PC-9 (cell line): ENCODE data around the gene GARNL3. TPM values are rescaled to one million over a fixed set of nuclear protein-coding genes. Genes with fewer than 3 reads are reported as not detected.

Source experiments
- BruUV-seq: library from RNA; stranded (reverse); fragments of 400-500 nt; replicated peaks from 2 replicates; lab custom pipeline; 2021; lab: Mats Ljungman, UMichigan
- CTCF ChIA-PET: fragments of 300-600 bp; sonication (Branson Sonifier 250); formaldehyde crosslinking; loops from one replicate; lab custom pipeline; 2022; ENCODE audit warnings: antibody characterized with exemption; lab: Charles Lee
- POLR2A ChIA-PET: fragments of 300-600 bp; sonication (Branson Sonifier 250); formaldehyde crosslinking; loops from one replicate; lab custom pipeline; 2022; ENCODE audit warnings: antibody characterized with exemption; ENCODE audit not compliant: unreplicated experiment; lab: Charles Lee
- DNase-seq, 2 experiments: peaks; one replicate each; pipeline versions ENCODE4 v3.0.0 to v3.0.0-alpha.2; 2015 to 2022; ENCODE audit warnings: mixed read lengths in 1 of 2
- H2AFZ ChIP-seq: fragments of 200-600 bp; sonication (generic); 2 replicates; pipeline ENCODE4 v1.8.1; 2017; ENCODE audit warnings: antibody characterized with exemption
- H3F3A ChIP-seq: fragments of 200-600 bp; sonication (generic); 2 replicates; pipeline ENCODE4 v1.8.1; 2017; ENCODE audit warnings: antibody characterized with exemption, mild to moderate bottlenecking, low read depth; ENCODE audit not compliant: insufficient read depth
- H3K27ac ChIP-seq: fragments of 200-600 bp; sonication (generic); 2 replicates; pipeline ENCODE4 v1.6.1; 2016; ENCODE audit warnings: mixed run types
- H3K27me3 ChIP-seq: fragments of 200-600 bp; sonication (generic); 2 replicates; pipeline ENCODE4 v1.6.1; 2016; ENCODE audit warnings: low read depth, mixed run types; ENCODE audit not compliant: insufficient read depth
- H3K36me3 ChIP-seq: fragments of 200-600 bp; sonication (generic); 2 replicates; pipeline ENCODE4 v1.6.1; 2016; ENCODE audit warnings: low read depth, mixed run types
- H3K4me1 ChIP-seq: fragments of 200-600 bp; sonication (generic); replicated peaks from 2 replicates; pipeline ENCODE4 v1.6.1; 2016; ENCODE audit warnings: mixed run types; ENCODE audit not compliant: insufficient read depth
- H3K4me2 ChIP-seq: fragments of 200-600 bp; sonication (generic); 2 replicates; pipeline ENCODE4 v1.6.1; 2017; ENCODE audit warnings: mixed run types
- H3K4me3 ChIP-seq: fragments of 200-600 bp; sonication (generic); 2 replicates; pipeline ENCODE4 v1.6.1; 2016; ENCODE audit warnings: mixed run types
- H3K79me2 ChIP-seq: fragments of 200-600 bp; sonication (generic); 2 replicates; pipeline ENCODE4 v1.6.1; 2017; ENCODE audit warnings: low read depth, mixed run types
- H3K9me2 ChIP-seq: fragments of 200-600 bp; sonication (generic); 2 replicates; pipeline ENCODE4 v1.8.1; 2017; ENCODE audit warnings: mild to moderate bottlenecking; ENCODE audit not compliant: insufficient read depth
- H3K9me3 ChIP-seq: fragments of 200-600 bp; sonication (generic); 2 replicates; pipeline ENCODE4 v1.8.1; 2016; ENCODE audit warnings: low read depth; ENCODE audit not compliant: insufficient read depth
- H4K20me1 ChIP-seq: fragments of 200-600 bp; sonication (generic); 2 replicates; pipeline ENCODE4 v1.8.1; 2017; ENCODE audit not compliant: insufficient read depth
- EZH2 ChIP-seq: fragments of 200-600 bp; sonication (generic); IDR thresholded peaks from 2 replicates; pipeline ENCODE4 v1.8.0; 2017; ENCODE audit warnings: antibody characterized with exemption, low read depth
- intact Hi-C: fragments of 100-400 bp; cut with micrococcal nuclease; formaldehyde crosslinking; loops from one replicate; pipeline ENCODE4 v1.10.0; 2022; ENCODE audit not compliant: unreplicated experiment
- total RNA-seq: library from RNA; stranded (reverse); gene quantifications from 2 replicates; pipeline ENCODE4 v1.2.3, GENCODE V29; 2021
- TF ChIP-seq, protein P1 (sequence below): fragments of 200-600 bp; sonication (generic); conservative IDR thresholded peaks from 2 replicates; pipeline ENCODE4 v1.6.1; 2017; ENCODE audit warnings: mixed run types, antibody characterized with exemption, mild to moderate bottlenecking, moderate library complexity

Gene GARNL3
- total RNA-seq, 1 experiment from 2014 or later = 10.8 TPM

GRCh38 chr9:127318651-127319167, 54.1 kb downstream of the GARNL3 start:
- BruUV-seq = no TSS peak
- POLR2A ChIA-PET = no interaction called here
- intact Hi-C loops = no loop called here
- DNase-seq = no peak
- Histone ChIP-seq H3K4me2 (no peak overlapping the region), H3K36me3 (no peaks in the 10 kb centered on the region), H3K4me3 (no peak overlapping the region), H2AFZ (no peak overlapping the region), H3K4me1 (no peaks in the 10 kb centered on the region), H4K20me1 (no peaks in the 10 kb centered on the region; the same call in 1 of the 2 replicates), H3K79me2 (no peaks in the 10 kb centered on the region), H3K27ac (no peak overlapping the region), H3K9me3 (no peaks in the 10 kb centered on the region), H3F3A (no peaks in the 10 kb centered on the region), H3K27me3 (no peaks in the 10 kb centered on the region), H3K9me2 (no peaks in the 10 kb centered on the region)
- no peak for TF ChIP-seq EZH2
- TF ChIP-seq, protein P1, sequence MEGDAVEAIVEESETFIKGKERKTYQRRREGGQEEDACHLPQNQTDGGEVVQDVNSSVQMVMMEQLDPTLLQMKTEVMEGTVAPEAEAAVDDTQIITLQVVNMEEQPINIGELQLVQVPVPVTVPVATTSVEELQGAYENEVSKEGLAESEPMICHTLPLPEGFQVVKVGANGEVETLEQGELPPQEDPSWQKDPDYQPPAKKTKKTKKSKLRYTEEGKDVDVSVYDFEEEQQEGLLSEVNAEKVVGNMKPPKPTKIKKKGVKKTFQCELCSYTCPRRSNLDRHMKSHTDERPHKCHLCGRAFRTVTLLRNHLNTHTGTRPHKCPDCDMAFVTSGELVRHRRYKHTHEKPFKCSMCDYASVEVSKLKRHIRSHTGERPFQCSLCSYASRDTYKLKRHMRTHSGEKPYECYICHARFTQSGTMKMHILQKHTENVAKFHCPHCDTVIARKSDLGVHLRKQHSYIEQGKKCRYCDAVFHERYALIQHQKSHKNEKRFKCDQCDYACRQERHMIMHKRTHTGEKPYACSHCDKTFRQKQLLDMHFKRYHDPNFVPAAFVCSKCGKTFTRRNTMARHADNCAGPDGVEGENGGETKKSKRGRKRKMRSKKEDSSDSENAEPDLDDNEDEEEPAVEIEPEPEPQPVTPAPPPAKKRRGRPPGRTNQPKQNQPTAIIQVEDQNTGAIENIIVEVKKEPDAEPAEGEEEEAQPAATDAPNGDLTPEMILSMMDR = no peak
- CTCF ChIA-PET = no interaction called here

DNA sequence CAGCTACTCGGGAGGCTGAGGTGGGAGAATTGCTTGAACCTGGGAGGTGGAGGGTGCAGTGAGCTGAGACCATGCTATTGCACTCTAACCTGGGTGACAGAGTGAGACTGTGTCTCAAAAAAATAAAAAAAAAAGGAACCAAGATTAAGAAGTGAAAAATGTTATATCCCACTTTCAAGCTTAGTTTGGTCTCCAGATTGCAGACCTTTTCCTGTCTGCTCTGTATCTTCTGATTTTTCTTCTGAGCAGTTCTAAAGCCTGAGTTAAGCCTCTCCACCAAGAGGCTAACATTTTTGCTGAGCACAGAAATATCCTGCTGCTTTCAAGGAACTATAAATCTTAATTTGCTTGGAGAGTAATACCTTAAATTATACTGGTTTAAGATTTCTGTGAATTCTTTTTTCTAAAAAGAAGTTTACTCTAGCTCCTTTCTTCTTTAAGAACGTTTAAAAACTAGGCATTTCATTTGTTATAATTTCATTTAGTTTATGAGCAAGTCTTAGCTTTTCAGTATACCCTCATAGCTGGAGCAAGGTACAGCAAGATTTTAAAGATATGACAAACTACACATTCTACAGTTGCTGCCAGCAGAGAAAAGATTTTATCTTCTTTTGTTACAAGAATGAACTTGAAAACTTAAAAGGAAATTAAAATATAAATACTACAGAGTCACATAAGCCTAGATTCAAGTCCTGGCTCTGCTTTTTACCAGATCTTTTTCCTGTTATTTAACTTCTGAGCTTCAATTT, 55.0 kb downstream of the GARNL3 start:
- TF ChIP-seq EZH2 = no peak
- TF ChIP-seq, protein P1 = no peak
- ChIA-PET CTCF (no interaction called here), POLR2A (interaction anchor here (0.5 kb wide), 1 partner anchor 774 kb away, joined by 3 read pairs; no protein-coding TSS in a partner anchor)
- H3K9me2 ChIP-seq = no peaks in the 10 kb centered on the region
- H3K9me3 ChIP-seq = no peaks in the 10 kb centered on the region
- H2AFZ ChIP-seq = no peak overlapping the region
- H3K4me3 ChIP-seq = no peak overlapping the region
- no peaks in the 10 kb centered on the region; the same call in 1 of the 2 replicates for H4K20me1 ChIP-seq
- no peak overlapping the region for H3K4me2 ChIP-seq
- H3K27ac ChIP-seq = no peak overlapping the region
- BruUV-seq = no TSS peak
- intact Hi-C loops = no loop called here
- H3K36me3 ChIP-seq = no peaks in the 10 kb centered on the region
- H3K4me1 ChIP-seq = no peaks in the 10 kb centered on the region
- no peaks in the 10 kb centered on the region for H3F3A ChIP-seq
- no peak for DNase-seq
- H3K27me3 ChIP-seq = no peaks in the 10 kb centered on the region
- no peaks in the 10 kb centered on the region for H3K79me2 ChIP-seq

DNA sequence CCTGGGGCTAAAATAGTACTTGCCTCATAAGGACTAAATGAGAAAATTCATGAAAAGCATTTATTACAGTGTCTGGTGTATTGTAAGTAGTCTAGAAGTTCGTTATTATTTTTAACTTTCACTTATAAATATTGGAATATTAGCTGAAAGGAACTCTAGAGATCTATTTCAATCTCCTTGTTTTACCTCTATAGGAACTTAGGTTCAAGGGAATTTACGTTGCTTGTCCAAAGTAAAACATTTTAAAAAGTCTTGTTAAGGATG, 55.5 kb downstream of the GARNL3 start:
- Histone ChIP-seq H4K20me1 (no peaks in the 10 kb centered on the region; the same call in 1 of the 2 replicates), H3K79me2 (no peaks in the 10 kb centered on the region), H3K9me3 (no peaks in the 10 kb centered on the region), H3K27me3 (no peaks in the 10 kb centered on the region), H3F3A (no peaks in the 10 kb centered on the region), H3K4me3 (no peak overlapping the region), H3K27ac (no peak overlapping the region), H3K9me2 (no peaks in the 10 kb centered on the region), H3K4me2 (no peak overlapping the region), H2AFZ (no peak overlapping the region), H3K4me1 (no peaks in the 10 kb centered on the region), H3K36me3 (no peaks in the 10 kb centered on the region)
- POLR2A ChIA-PET = interaction anchor here (0.5 kb wide), 1 partner anchor 774 kb away, joined by 3 read pairs; no protein-coding TSS in a partner anchor
- CTCF ChIA-PET = no interaction called here
- BruUV-seq = no TSS peak
- TF ChIP-seq EZH2 = no peak
- TF ChIP-seq, protein P1 = no peak
- no peak for DNase-seq
- intact Hi-C loops = no loop called here
